ENCODE measurements around the gene MRPS2. TPM values are rescaled to one million over a fixed set of nuclear protein-coding genes. Genes with fewer than 3 reads are reported as not detected.

MRPS2 gene
- total RNA-seq, 5 donors from 2014 or later (not counting 1 experiment from before 2014, with no cell fraction given): 17.7 to 36.6 (median 32.8) TPM

Other genes with a start within 250 kb of the MRPS2 start
- 1 to 10 TPM in 3 of 5 donors, under 1 TPM in 2; 0.35 to 2.0 (median 1.7) TPM for gene PPP1R26, start 20.9 kb upstream of the MRPS2 start, total RNA-seq
- gene LCN1, start 20.8 kb downstream of the MRPS2 start, total RNA-seq: not detected
- not detected for gene OBP2A, start 45.4 kb downstream of the MRPS2 start, total RNA-seq
- not detected for gene PAEP, start 61.1 kb downstream of the MRPS2 start, total RNA-seq
- gene GLT6D1, start 138.9 kb downstream of the MRPS2 start, total RNA-seq: not detected
- gene LCN9, start 162.6 kb downstream of the MRPS2 start, total RNA-seq: not detected
- gene SOHLH1, start 198.8 kb downstream of the MRPS2 start, total RNA-seq: not detected
- gene KCNT1, start 201.5 kb downstream of the MRPS2 start, total RNA-seq: under 1 TPM in 3 of 5 donors, not detected in 2; 0.07 to 0.54 (median 0.16) TPM

Data from T-cell (primary cell).